Muscle of leg (tissue), 11 donors: ENCODE results near the gene KCNJ1. TPM values are rescaled to one million over a fixed set of nuclear protein-coding genes. Genes with fewer than 3 reads are reported as not detected.
A peak's percentile ranks its signal among the peaks of the same experiment; 100 is the strongest.

Source experiments
- DNase-seq: peaks from one replicate; pipeline ENCODE4 v3.0.0; 2013
- H3K27ac ChIP-seq: one replicate; pipeline ENCODE4 v1.5.1; 2013; ENCODE audit warnings: mild to moderate bottlenecking, low read length, control low read depth
- H3K27me3 ChIP-seq: one replicate; pipeline ENCODE4 v1.6.1; 2013; ENCODE audit warnings: low read length; ENCODE audit not compliant: control insufficient read depth, insufficient read depth
- H3K36me3 ChIP-seq: one replicate; pipeline ENCODE4 v1.6.1; 2013; ENCODE audit warnings: low read length; ENCODE audit not compliant: control insufficient read depth, insufficient read depth
- H3K4me1 ChIP-seq: one replicate; pipeline ENCODE4 v1.6.1; 2013; ENCODE audit warnings: low read length; ENCODE audit not compliant: control insufficient read depth, insufficient read depth
- H3K4me3 ChIP-seq: one replicate; pipeline ENCODE4 v1.5.1; 2013; ENCODE audit warnings: low read length, control low read depth
- H3K9me3 ChIP-seq: replicated peaks from 2 replicates; pipeline ENCODE4 v1.6.1; 2013; ENCODE audit warnings: low read depth, low read length; ENCODE audit not compliant: control insufficient read depth
- WGBS: methylation state at CpG from one replicate; pipeline ENCODE4 v1.1.5; 2013; ENCODE audit warnings: missing lambda C conversion rate; ENCODE audit not compliant: insufficient coverage; 5-methylcytosine and 5-hydroxymethylcytosine counted together
- polyA plus RNA-seq, 8 donors: library from polyadenylated mRNA; unstranded; fragments of 120-200 nt; gene quantifications; one replicate each; pipeline versions ENCODE4 v1.2.1 to v1.2.3, GENCODE V29; 2013; ENCODE audit warnings: inconsistent platforms in 1 of 8, low replicate concordance in 1 of 8; ENCODE audit not compliant: insufficient read length in 8 of 8, insufficient read depth in 1 of 8
- total RNA-seq: library from RNA; stranded (reverse); fragments of 120-200 nt; gene quantifications from one replicate; pipeline ENCODE4 v1.2.4, GENCODE V29; 2013

KCNJ1 gene
- total and polyA plus RNA-seq, 9 donors = 0.08 to 0.44 (median 0.19) TPM; not detected in 1

GRCh38 chr11:128882451-128882850 is 15.4 kb upstream of the KCNJ1 start:
- H3K27me3 ChIP-seq = peaks cover 21% of the 10 kb centered on the region
- no peaks in the 10 kb centered on the region for H3K36me3 ChIP-seq
- H3K27ac ChIP-seq = no peak overlapping the region
- no peak for DNase-seq
- H3K4me1 ChIP-seq = peaks cover 3% of the 10 kb centered on the region
- no peak overlapping the region for H3K4me3 ChIP-seq
- WGBS = 33% methylated on average over 1 of the region's 5 CpGs
- no peaks in the 10 kb centered on the region for H3K9me3 ChIP-seq

GRCh38 chr11:128881221-128881620 is 14.1 kb upstream of the KCNJ1 start:
- Histone ChIP-seq H3K27ac (no peak overlapping the region), H3K4me1 (peaks cover 3% of the 10 kb centered on the region), H3K36me3 (no peaks in the 10 kb centered on the region), H3K27me3 (peaks cover 15% of the 10 kb centered on the region), H3K4me3 (no peak overlapping the region), H3K9me3 (no peaks in the 10 kb centered on the region)
- DNase-seq = no peak
- 80% methylated on average over 1 of the region's 8 CpGs for WGBS

- no peaks in the 10 kb centered on the region for H3K36me3 ChIP-seq
- no peak overlapping the region for H3K27ac ChIP-seq
- no peak overlapping the region for H3K4me3 ChIP-seq
- WGBS = 78% methylated on average over 10 of the region's 12 CpGs
- no peaks in the 10 kb centered on the region for H3K9me3 ChIP-seq
- peaks cover 6% of the 10 kb centered on the region for H3K27me3 ChIP-seq
- H3K4me1 ChIP-seq = peaks cover 3% of the 10 kb centered on the region
- DNase-seq = no peak
These were observed 12.7 kb upstream of the KCNJ1 start for GRCh38 chr11:128879817-128880216.

- WGBS = 90% methylated on average over 2 of the region's 2 CpGs
- no peak for DNase-seq
- Histone ChIP-seq H3K9me3 (no peaks in the 10 kb centered on the region), H3K27me3 (peaks cover 6% of the 10 kb centered on the region), H3K4me1 (peaks cover 3% of the 10 kb centered on the region), H3K27ac (no peak overlapping the region), H3K4me3 (no peak overlapping the region), H3K36me3 (no peaks in the 10 kb centered on the region)
These were observed 11.4 kb upstream of the KCNJ1 start for GRCh38 chr11:128878455-128878854.

GRCh38 chr11:128877726-128878125 is 10.6 kb upstream of the KCNJ1 start:
- 80% methylated on average over 1 of the region's 5 CpGs for WGBS
- H3K36me3 ChIP-seq = no peaks in the 10 kb centered on the region
- no peak for DNase-seq
- H3K4me1 ChIP-seq = peaks cover 3% of the 10 kb centered on the region
- H3K27me3 ChIP-seq = peaks cover 6% of the 10 kb centered on the region
- no peak overlapping the region for H3K4me3 ChIP-seq
- no peaks in the 10 kb centered on the region for H3K9me3 ChIP-seq
- no peak overlapping the region for H3K27ac ChIP-seq

GRCh38 chr11:128876133-128876650 is 9.1 kb upstream of the KCNJ1 start:
- Histone ChIP-seq H3K36me3 (no peaks in the 10 kb centered on the region), H3K4me1 (peaks cover 3% of the 10 kb centered on the region), H3K4me3 (no peak overlapping the region), H3K27ac (no peak overlapping the region), H3K9me3 (no peaks in the 10 kb centered on the region), H3K27me3 (peaks cover 2% of the 10 kb centered on the region)
- 61% methylated on average over 19 of the region's 22 CpGs for WGBS
- no peak for DNase-seq

- H3K27ac ChIP-seq = no peak overlapping the region
- H3K9me3 ChIP-seq = no peaks in the 10 kb centered on the region
- H3K4me1 ChIP-seq = peaks cover 3% of the 10 kb centered on the region
- no peak overlapping the region for H3K4me3 ChIP-seq
- H3K27me3 ChIP-seq = no peaks in the 10 kb centered on the region
- 0% methylated on average over 1 of the region's 3 CpGs for WGBS
- DNase-seq = peak; percentile 86
- no peaks in the 10 kb centered on the region for H3K36me3 ChIP-seq
These were observed 7.3 kb upstream of the KCNJ1 start for GRCh38 chr11:128874427-128874826.

- WGBS = 80% methylated on average over 3 of the region's 3 CpGs
- no peaks in the 10 kb centered on the region for H3K27me3 ChIP-seq
- no peaks in the 10 kb centered on the region for H3K4me1 ChIP-seq
- no peaks in the 10 kb centered on the region for H3K36me3 ChIP-seq
- no peak overlapping the region for H3K27ac ChIP-seq
- no peaks in the 10 kb centered on the region for H3K9me3 ChIP-seq
- no peak overlapping the region for H3K4me3 ChIP-seq
- DNase-seq = no peak
These were observed 5.5 kb upstream of the KCNJ1 start for GRCh38 chr11:128872594-128872993.

- no CpG with 5 or more reads among the region's 6 CpGs for WGBS
- Histone ChIP-seq H3K36me3 (no peaks in the 10 kb centered on the region), H3K9me3 (no peaks in the 10 kb centered on the region), H3K4me3 (no peak overlapping the region), H3K27ac (no peak overlapping the region), H3K4me1 (no peaks in the 10 kb centered on the region), H3K27me3 (no peaks in the 10 kb centered on the region)
- no peak for DNase-seq
These were observed 5.0 kb upstream of the KCNJ1 start for GRCh38 chr11:128872094-128872493.

GRCh38 chr11:128871168-128871610 is 4.1 kb upstream of the KCNJ1 start:
- H3K4me1 ChIP-seq = no peaks in the 10 kb centered on the region
- no peak for DNase-seq
- H3K27ac ChIP-seq = no peak overlapping the region
- 67% methylated on average over 1 of the region's 6 CpGs for WGBS
- no peak overlapping the region for H3K4me3 ChIP-seq
- no peaks in the 10 kb centered on the region for H3K36me3 ChIP-seq
- no peaks in the 10 kb centered on the region for H3K9me3 ChIP-seq
- H3K27me3 ChIP-seq = no peaks in the 10 kb centered on the region
